Mesothelial cell of epicardium (in vitro differentiated cells): Measurements from ENCODE around the gene AFAP1L1. TPM values are rescaled to one million over a fixed set of nuclear protein-coding genes. Genes with fewer than 3 reads are reported as not detected.

Experiments used
- DNase-seq, 2 experiments: peaks; one replicate each; pipeline ENCODE4 v3.0.0; 2021; ENCODE audit warnings: low spot score in 2 of 2; ENCODE audit not compliant: unreplicated experiment in 2 of 2
- H3K27ac Mint-ChIP-seq: 2 replicates; pipeline ENCODE4 v1.8.0; 2021; ENCODE audit warnings: mixed read lengths
- H3K27me3 Mint-ChIP-seq: 2 replicates; pipeline ENCODE4 v1.8.0; 2021; ENCODE audit warnings: low read depth, mixed read lengths
- H3K36me3 Mint-ChIP-seq: 2 replicates; pipeline ENCODE4 v1.8.0; 2021; ENCODE audit warnings: mixed read lengths
- H3K4me1 Mint-ChIP-seq: 2 replicates; pipeline ENCODE4 v1.8.0; 2021; ENCODE audit warnings: mixed read lengths
- H3K4me3 Mint-ChIP-seq: 2 replicates; pipeline ENCODE4 v1.8.0; 2021; ENCODE audit warnings: mild to moderate bottlenecking, moderate library complexity, mixed read lengths
- H3K9me3 Mint-ChIP-seq: 2 replicates; pipeline ENCODE4 v1.8.0; 2021; ENCODE audit warnings: mixed read lengths
- CTCF ChIP-seq: fragments of 200-600 bp; sonication (generic); IDR thresholded peaks from one replicate; pipeline ENCODE4 v1.5.0; 2021; ENCODE audit warnings: antibody characterized with exemption; ENCODE audit not compliant: unreplicated experiment
- total RNA-seq: library from RNA; stranded (reverse); gene quantifications from 3 replicates; pipeline ENCODE4 v1.2.1, GENCODE V29; 2021

The AFAP1L1 gene
- total RNA-seq, 1 donor from 2014 or later = 0.63 TPM

GRCh38 chr5:149310947-149311658 lies 39.4 kb downstream of the AFAP1L1 start:
- H3K36me3 Mint-ChIP-seq = no peaks in the 10 kb centered on the region
- H3K4me1 Mint-ChIP-seq = peaks cover 4% of the 10 kb centered on the region
- H3K27me3 Mint-ChIP-seq = no peaks in the 10 kb centered on the region
- no peak overlapping the region for H3K4me3 Mint-ChIP-seq
- no peak for TF ChIP-seq CTCF
- H3K9me3 Mint-ChIP-seq = no peaks in the 10 kb centered on the region
- H3K27ac Mint-ChIP-seq = no peak overlapping the region
- no peak for DNase-seq

DNA sequence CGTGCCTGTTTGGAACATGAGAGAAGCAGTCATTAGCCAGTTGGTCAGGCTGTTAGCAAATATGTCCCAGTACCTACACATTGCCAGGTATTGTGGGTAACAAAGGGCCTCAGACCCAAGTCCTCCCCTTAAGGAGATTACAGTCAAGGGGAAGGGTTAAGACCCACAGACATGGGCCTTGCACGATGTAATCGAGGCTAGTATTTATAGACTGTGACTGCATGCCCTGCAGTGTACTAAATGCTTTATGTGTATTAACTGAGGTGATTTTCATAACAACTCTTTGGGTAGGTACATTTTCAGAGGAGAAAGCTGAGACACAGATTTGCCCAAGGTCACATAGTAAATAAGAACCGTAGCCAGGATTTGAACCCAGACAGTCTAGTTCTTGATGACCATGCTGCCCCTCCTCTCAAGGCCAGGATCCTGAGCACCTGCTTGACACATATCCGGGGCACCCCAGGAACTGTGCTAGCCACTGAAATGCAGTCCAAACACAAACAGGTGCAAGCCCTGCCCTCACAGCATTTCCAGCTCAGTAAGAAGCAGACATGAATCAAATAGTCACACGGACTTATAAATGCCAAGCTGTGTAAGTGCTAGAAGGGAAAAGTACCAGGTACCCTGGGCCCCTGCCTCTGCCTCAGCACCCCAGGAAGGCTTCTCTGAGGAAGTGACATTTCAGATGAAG lies 41.6 kb downstream of the AFAP1L1 start:
- TF ChIP-seq CTCF = no peak
- DNase-seq = no peak
- Mint-ChIP-seq H3K27ac (no peak overlapping the region), H3K4me3 (no peak overlapping the region), H3K4me1 (peaks cover 4% of the 10 kb centered on the region), H3K9me3 (no peaks in the 10 kb centered on the region), H3K36me3 (no peaks in the 10 kb centered on the region), H3K27me3 (no peaks in the 10 kb centered on the region)

GRCh38 chr5:149314571-149315111 lies 43.0 kb downstream of the AFAP1L1 start:
- no peak for DNase-seq
- TF ChIP-seq CTCF = no peak
- no peaks in the 10 kb centered on the region for H3K27me3 Mint-ChIP-seq
- no peak overlapping the region for H3K27ac Mint-ChIP-seq
- no peaks in the 10 kb centered on the region for H3K36me3 Mint-ChIP-seq
- peaks cover 4% of the 10 kb centered on the region for H3K4me1 Mint-ChIP-seq
- no peaks in the 10 kb centered on the region for H3K9me3 Mint-ChIP-seq
- H3K4me3 Mint-ChIP-seq = no peak overlapping the region

- no peak for DNase-seq
- TF ChIP-seq CTCF = no peak
- peaks cover 15% of the 10 kb centered on the region for H3K4me1 Mint-ChIP-seq
- no peak overlapping the region for H3K27ac Mint-ChIP-seq
- no peaks in the 10 kb centered on the region for H3K36me3 Mint-ChIP-seq
- no peak overlapping the region for H3K4me3 Mint-ChIP-seq
- H3K9me3 Mint-ChIP-seq = no peaks in the 10 kb centered on the region
- no peaks in the 10 kb centered on the region for H3K27me3 Mint-ChIP-seq
Measured at GRCh38 chr5:149315753-149316152, 44.1 kb downstream of the AFAP1L1 start.

- Mint-ChIP-seq H3K4me3 (no peak overlapping the region), H3K9me3 (no peaks in the 10 kb centered on the region), H3K27ac (peak overlapping the region; percentile 56), H3K27me3 (no peaks in the 10 kb centered on the region), H3K36me3 (no peaks in the 10 kb centered on the region), H3K4me1 (peaks cover 20% of the 10 kb centered on the region)
- TF ChIP-seq CTCF = peak; percentile 80
- DNase-seq = no peak
Measured at GRCh38 chr5:149317281-149318048, 45.8 kb downstream of the AFAP1L1 start.
